Skeletal muscle satellite cell (primary cell): ENCODE results near the gene SLC24A1.
A peak's percentile ranks its signal among the peaks of the same experiment; 100 is the strongest.

ENCODE experiments used
- H3K27me3 ChIP-seq: 2 replicates; pipeline ENCODE4 v1.7.0; 2013; ENCODE audit warnings: low read length; ENCODE audit not compliant: control insufficient read depth, insufficient read depth
- H3K36me3 ChIP-seq: 2 replicates; pipeline ENCODE4 v1.7.0; 2013; ENCODE audit warnings: mild to moderate bottlenecking, control low read depth, low read length; ENCODE audit not compliant: insufficient read depth
- H3K4me1 ChIP-seq: 2 replicates; pipeline ENCODE4 v1.7.0; 2013; ENCODE audit warnings: low read length; ENCODE audit not compliant: control insufficient read depth, insufficient read depth
- H3K4me2 ChIP-seq: 2 replicates; pipeline ENCODE4 v1.7.0; 2013; ENCODE audit warnings: mild to moderate bottlenecking, low read length
- H3K4me3 ChIP-seq: 2 replicates; pipeline ENCODE4 v1.7.0; 2013; ENCODE audit warnings: low read length
- H3K9ac ChIP-seq: 2 replicates; pipeline ENCODE4 v1.7.0; 2013; ENCODE audit warnings: mild to moderate bottlenecking, low read depth, low read length, moderate library complexity
- H3K9me3 ChIP-seq: replicated peaks from 2 replicates; pipeline ENCODE4 v1.7.0; 2013; ENCODE audit warnings: mild to moderate bottlenecking, control low read depth, low read length

SLC24A1 gene

GRCh38 chr15:65639509-65639908, 17.8 kb downstream of the SLC24A1 start:
- Histone ChIP-seq H3K4me2 (no peak overlapping the region), H3K27me3 (no peaks in the 10 kb centered on the region), H3K4me3 (no peak overlapping the region), H3K36me3 (no peaks in the 10 kb centered on the region), H3K9ac (no peak overlapping the region), H3K9me3 (no peaks in the 10 kb centered on the region), H3K4me1 (peaks cover 6% of the 10 kb centered on the region)

- Histone ChIP-seq H3K4me2 (no peak overlapping the region), H3K36me3 (no peaks in the 10 kb centered on the region), H3K9ac (no peak overlapping the region), H3K4me1 (peaks cover 11% of the 10 kb centered on the region), H3K27me3 (no peaks in the 10 kb centered on the region), H3K9me3 (no peaks in the 10 kb centered on the region), H3K4me3 (no peak overlapping the region)
Observed at GRCh38 chr15:65641768-65642475, 20.2 kb downstream of the SLC24A1 start.

GRCh38 chr15:65642594-65642993, 20.9 kb downstream of the SLC24A1 start:
- no peaks in the 10 kb centered on the region for H3K27me3 ChIP-seq
- no peak overlapping the region for H3K9ac ChIP-seq
- no peak overlapping the region for H3K4me2 ChIP-seq
- no peaks in the 10 kb centered on the region for H3K9me3 ChIP-seq
- H3K4me1 ChIP-seq, result peaks cover 11% of the 10 kb centered on the region
- no peak overlapping the region for H3K4me3 ChIP-seq
- H3K36me3 ChIP-seq, result no peaks in the 10 kb centered on the region

- H3K9ac ChIP-seq, result no peak overlapping the region
- no peak overlapping the region for H3K4me2 ChIP-seq
- no peak overlapping the region for H3K4me3 ChIP-seq
- peaks cover 5% of the 10 kb centered on the region for H3K4me1 ChIP-seq
- no peaks in the 10 kb centered on the region for H3K27me3 ChIP-seq
- no peaks in the 10 kb centered on the region for H3K9me3 ChIP-seq
- no peaks in the 10 kb centered on the region for H3K36me3 ChIP-seq
Observed at GRCh38 chr15:65644282-65644681, 22.5 kb downstream of the SLC24A1 start.

GRCh38 chr15:65645392-65645791, 23.7 kb downstream of the SLC24A1 start:
- peaks cover 5% of the 10 kb centered on the region for H3K4me1 ChIP-seq
- no peaks in the 10 kb centered on the region for H3K9me3 ChIP-seq
- no peaks in the 10 kb centered on the region for H3K36me3 ChIP-seq
- no peak overlapping the region for H3K9ac ChIP-seq
- no peak overlapping the region for H3K4me3 ChIP-seq
- no peaks in the 10 kb centered on the region for H3K27me3 ChIP-seq
- H3K4me2 ChIP-seq, result no peak overlapping the region

GRCh38 chr15:65646486-65646885, 24.7 kb downstream of the SLC24A1 start:
- Histone ChIP-seq H3K4me1 (peaks cover 5% of the 10 kb centered on the region), H3K27me3 (no peaks in the 10 kb centered on the region), H3K4me3 (no peak overlapping the region), H3K9ac (no peak overlapping the region), H3K9me3 (no peaks in the 10 kb centered on the region), H3K36me3 (no peaks in the 10 kb centered on the region), H3K4me2 (no peak overlapping the region)

GRCh38 chr15:65650312-65651041, 28.7 kb downstream of the SLC24A1 start:
- Histone ChIP-seq H3K9ac (no peak overlapping the region), H3K4me1 (peaks cover 33% of the 10 kb centered on the region), H3K36me3 (peaks cover 4% of the 10 kb centered on the region), H3K9me3 (no peaks in the 10 kb centered on the region), H3K4me2 (no peak overlapping the region), H3K27me3 (no peaks in the 10 kb centered on the region), H3K4me3 (no peak overlapping the region)

GRCh38 chr15:65651042-65651322, 29.2 kb downstream of the SLC24A1 start:
- no peaks in the 10 kb centered on the region for H3K9me3 ChIP-seq
- no peak overlapping the region for H3K9ac ChIP-seq
- no peaks in the 10 kb centered on the region for H3K27me3 ChIP-seq
- H3K4me1 ChIP-seq, result peaks cover 35% of the 10 kb centered on the region
- H3K36me3 ChIP-seq, result peaks cover 9% of the 10 kb centered on the region
- no peak overlapping the region for H3K4me3 ChIP-seq
- no peak overlapping the region for H3K4me2 ChIP-seq

- H3K27me3 ChIP-seq, result no peaks in the 10 kb centered on the region
- H3K4me3 ChIP-seq, result no peak overlapping the region
- H3K9me3 ChIP-seq, result no peaks in the 10 kb centered on the region
- H3K4me1 ChIP-seq, result peaks cover 29% of the 10 kb centered on the region
- H3K36me3 ChIP-seq, result peaks cover 10% of the 10 kb centered on the region
- no peak overlapping the region for H3K4me2 ChIP-seq
- H3K9ac ChIP-seq, result no peak overlapping the region
Observed at GRCh38 chr15:65651831-65652749, 30.4 kb downstream of the SLC24A1 start.

- H3K36me3 ChIP-seq, result peaks cover 14% of the 10 kb centered on the region
Observed at GRCh38 chr15:65653341-65653740, 31.6 kb downstream of the SLC24A1 start.

GRCh38 chr15:65653801-65654521, 32.2 kb downstream of the SLC24A1 start:
- Histone ChIP-seq H3K36me3 (peaks cover 14% of the 10 kb centered on the region), H3K9me3 (no peaks in the 10 kb centered on the region), H3K4me2 (peak overlapping the region; percentile 30), H3K9ac (no peak overlapping the region), H3K27me3 (no peaks in the 10 kb centered on the region), H3K4me3 (no peak overlapping the region), H3K4me1 (peaks cover 29% of the 10 kb centered on the region)

More at GRCh38 chr15:65653341-65653740, 31.6 kb downstream of the SLC24A1 start:
- peaks cover 29% of the 10 kb centered on the region for H3K4me1 ChIP-seq
- H3K9me3 ChIP-seq, result no peaks in the 10 kb centered on the region
- no peaks in the 10 kb centered on the region for H3K27me3 ChIP-seq
- peak overlapping the region; percentile 42 for H3K4me2 ChIP-seq
- H3K4me3 ChIP-seq, result no peak overlapping the region
- H3K9ac ChIP-seq, result no peak overlapping the region
